Motor neuron (in vitro differentiated cells): ENCODE data around the gene PDE1A. TPM values are rescaled to one million over a fixed set of nuclear protein-coding genes. Genes with fewer than 3 reads are reported as not detected.
A peak's percentile ranks its signal among the peaks of the same experiment; 100 is the strongest.

Experiments
- ATAC-seq, 8 experiments: fragments of 200-7000 bp; cut with Tn5 transposase; replicated peaks in 6 of 8; 2 replicates each; pipeline ENCODE4 v1.8.0; 2021; ENCODE audit warnings: mild to moderate bottlenecking in 8 of 8, moderate library complexity in 8 of 8
- H3K27ac ChIP-seq, 2 donors: fragments of 250-450 bp; sonication (Bioruptor Pico); 2 replicates each; pipeline ENCODE4 v1.9.0; 2021; ENCODE audit warnings: antibody characterized with exemption in 2 of 2, mild to moderate bottlenecking in 2 of 2, moderate library complexity in 1 of 2
- H3K4me1 ChIP-seq, 2 donors: fragments of 250-450 bp; sonication (Bioruptor Pico); replicated peaks in 1 of 2; 2 replicates each; pipeline ENCODE4 v1.6.1; 2021; ENCODE audit warnings: antibody characterized with exemption in 2 of 2, mild to moderate bottlenecking in 2 of 2, moderate library complexity in 1 of 2
- H3K4me3 ChIP-seq, 5 donors: fragments of 250-450 bp; sonication (Bioruptor Pico); 2 replicates each; pipeline ENCODE4 v1.9.0; 2021; ENCODE audit warnings: antibody characterized with exemption in 5 of 5, mild to moderate bottlenecking in 5 of 5, moderate library complexity in 4 of 5
- WGBS, 10 experiments: fragments of 450-650 bp; shearing (Covaris generic); methylation state at CpG; one replicate each; pipeline ENCODE4 v1.0.0; 2022; 5-methylcytosine and 5-hydroxymethylcytosine counted together
- in situ Hi-C, 9 experiments: fragments of 400-800 bp; cut with MboI; loops; one replicate each; pipeline ENCODE4 v1.15.0; 2021; ENCODE audit warnings: low sequenced_read_pairs in 9 of 9, low pct_unique_long_range_greater_than_20kb in 2 of 9; ENCODE audit not compliant: unreplicated experiment in 9 of 9
- total RNA-seq, 8 experiments: library from RNA; unstranded; fragments of 300-600 nt; gene quantifications; 2 replicates each; pipeline versions ENCODE4 v1.2.3 to v1.2.4, GENCODE V29; 2022

Gene PDE1A
- total RNA-seq, 8 experiments from 2014 or later = 0.77 to 20.0 (median 7.2) TPM

DNA sequence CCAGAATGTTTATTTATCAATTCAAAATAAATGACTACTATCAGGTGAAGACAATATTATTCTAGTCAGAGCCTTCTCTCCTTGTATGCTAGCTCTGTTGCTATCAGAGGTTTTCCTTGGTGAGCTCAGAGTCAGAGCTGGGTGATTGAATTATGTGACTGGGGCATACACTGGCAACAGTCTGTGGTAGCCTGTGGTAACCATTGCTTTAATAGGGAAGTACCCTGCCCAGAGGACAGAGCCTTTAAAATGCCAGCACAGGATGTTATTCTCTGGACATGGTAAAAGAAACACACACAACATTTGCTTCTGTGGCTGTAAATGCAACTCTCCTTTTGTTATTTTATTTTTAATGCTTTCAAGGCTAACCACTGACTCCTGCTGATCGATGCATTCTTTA lies 316.5 kb downstream of the PDE1A start:
- Histone ChIP-seq H3K4me3 (no peak overlapping the region), H3K4me1 (peaks cover 5 to 14% of the 10 kb centered on the region in 2 donors), H3K27ac (no peak overlapping the region)
- peak in 5 of 8 experiments; percentile 42 to 100 (median 81) for ATAC-seq
- WGBS, 10 experiments = 0 to 100% (median 60%) methylated on average over 1 of the region's 1 CpG; no CpG with 5 or more reads in 3 of the 10 experiments
- in situ Hi-C loops = no loop called here

- Histone ChIP-seq H3K4me1 (no peaks in the 10 kb centered on the region), H3K4me3 (no peak overlapping the region), H3K27ac (no peak overlapping the region)
- 16 to 63% (median 45%) methylated on average over 1 to 5 of the region's 5 CpGs for WGBS, 10 experiments
- peak in 4 of 8 experiments; percentile 27 to 47 (median 30) for ATAC-seq
- in situ Hi-C loops = no loop called here
Observed at GRCh38 chr2:182103526-182103925, 323.3 kb downstream of the PDE1A start.

GRCh38 chr2:182101263-182101662 lies 325.6 kb downstream of the PDE1A start:
- Histone ChIP-seq H3K4me1 (no peaks in the 10 kb centered on the region), H3K27ac (no peak overlapping the region), H3K4me3 (no peak overlapping the region)
- ATAC-seq = peak in 2 of 8 experiments; percentile 29 to 41
- in situ Hi-C loops = no loop called here

DNA sequence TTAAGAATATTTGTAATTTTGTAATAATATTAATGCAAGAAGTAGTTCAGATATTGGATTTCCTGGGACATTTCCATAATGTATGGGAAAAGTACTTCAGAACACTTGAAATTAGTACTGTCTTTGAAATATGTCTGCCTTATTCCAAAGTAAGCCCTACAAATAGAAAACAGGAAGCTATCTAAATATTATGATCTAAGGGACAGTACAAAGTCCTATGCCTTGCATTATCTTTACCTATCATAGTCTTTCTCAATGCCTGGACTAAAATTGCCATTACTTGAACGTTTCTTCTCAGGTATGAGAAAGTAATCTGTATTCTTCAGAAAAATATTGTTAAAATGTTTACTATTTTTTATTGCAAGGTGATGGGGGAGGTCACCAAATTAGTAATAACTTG lies 328.2 kb downstream of the PDE1A start:
- in situ Hi-C loops = loop anchor here in 2 of 9 experiments (25.0 kb wide), 1 partner anchor 361 kb away; no protein-coding TSS in a partner anchor
- ATAC-seq = no peak
- H3K4me3 ChIP-seq = no peak overlapping the region
- H3K27ac ChIP-seq = no peak overlapping the region
- H3K4me1 ChIP-seq = no peaks in the 10 kb centered on the region
- 0 to 100% (median 44%) methylated on average over 1 of the region's 1 CpG; no CpG with 5 or more reads in 1 of the 10 experiments for WGBS, 10 experiments

DNA sequence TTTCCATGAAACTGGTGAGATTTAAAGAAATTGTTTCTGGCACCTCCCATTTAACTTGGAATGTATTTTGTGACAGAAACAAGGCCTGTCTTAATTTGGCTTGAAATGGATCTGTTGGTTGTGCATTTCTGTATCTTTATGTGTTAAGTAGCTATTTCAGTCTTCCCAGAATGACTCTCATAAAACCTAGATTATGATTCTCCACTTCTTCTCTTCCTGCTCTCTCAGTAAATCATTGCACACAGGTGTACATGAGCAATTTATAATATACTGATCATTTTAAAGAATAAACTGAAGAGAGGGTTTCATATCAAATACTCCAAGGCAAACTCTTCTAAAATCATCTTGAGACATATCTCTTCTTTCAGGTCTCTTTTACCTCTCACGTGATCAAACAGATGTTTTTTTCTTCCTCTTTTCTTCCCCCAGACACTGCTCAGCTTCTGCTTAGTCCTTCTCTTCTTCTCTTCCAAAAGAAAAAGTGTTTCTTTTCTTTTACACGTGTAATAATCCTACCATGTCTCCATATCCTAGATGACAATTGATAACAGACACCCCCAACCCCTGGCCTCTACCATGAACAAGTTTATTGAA lies 329.2 kb downstream of the PDE1A start:
- Histone ChIP-seq H3K4me1 (no peaks in the 10 kb centered on the region), H3K4me3 (no peak overlapping the region), H3K27ac (no peak overlapping the region)
- ATAC-seq = no peak
- in situ Hi-C loops = loop anchor here in 2 of 9 experiments (25.0 kb wide), 1 partner anchor 360 kb away; no protein-coding TSS in a partner anchor
- WGBS, 10 experiments = 0 to 90% (median 69%) methylated on average over 1 to 2 of the region's 2 CpGs; no CpG with 5 or more reads in 1 of the 10 experiments

GRCh38 chr2:182090486-182090885 lies 336.4 kb downstream of the PDE1A start:
- no peaks in the 10 kb centered on the region for H3K4me1 ChIP-seq
- H3K4me3 ChIP-seq = no peak overlapping the region
- in situ Hi-C loops = loop anchor here in 2 of 9 experiments (25.0 kb wide), 1 partner anchor 353 kb away; no protein-coding TSS in a partner anchor
- WGBS, 10 experiments = 11 to 100% (median 75%) methylated on average over 1 to 3 of the region's 3 CpGs
- H3K27ac ChIP-seq = no peak overlapping the region
- no peak for ATAC-seq
